ENCODE results near the gene GABRD.

Gene GABRD

GRCh38 chr1:2028870-2029560, 9.9 kb downstream of the GABRD start:
- no peak for DNase-seq (ENCODE audit: low read depth)
- in situ Hi-C loops (cut with HindIII; ENCODE audit: low sequenced_read_pairs) = loop anchor here (5.0 kb wide), 1 partner anchor 37 kb away; no protein-coding TSS in a partner anchor
- H3K4me3 ChIP-seq (ENCODE audit: low read depth, low read length) = no peak overlapping the region
- no peak for TF ChIP-seq CTCF (IDR thresholded peaks at IDR 0.05; ENCODE audit: low read depth, low read length, missing control alignments)

- DNase-seq (ENCODE audit: low read depth) = no peak
- H3K4me3 ChIP-seq (ENCODE audit: low read depth, low read length) = no peak overlapping the region
- in situ Hi-C loops (cut with HindIII; ENCODE audit: low sequenced_read_pairs) = loop anchor here (5.0 kb wide), 1 partner anchor 37 kb away; no protein-coding TSS in a partner anchor
- no peak for TF ChIP-seq CTCF (IDR thresholded peaks at IDR 0.05; ENCODE audit: low read depth, low read length, missing control alignments)
Measured at GRCh38 chr1:2029561-2029960, 10.4 kb downstream of the GABRD start.

- TF ChIP-seq CTCF (IDR thresholded peaks at IDR 0.05; ENCODE audit: low read depth, low read length, missing control alignments) = no peak
- no peak overlapping the region for H3K4me3 ChIP-seq (ENCODE audit: low read depth, low read length)
- no peak for DNase-seq (ENCODE audit: low read depth)
- in situ Hi-C loops (cut with HindIII; ENCODE audit: low sequenced_read_pairs) = no loop called here
Measured at GRCh38 chr1:2030076-2030871, 11.1 kb downstream of the GABRD start.

GRCh38 chr1:2031546-2032540, 12.7 kb downstream of the GABRD start:
- no peak for DNase-seq (ENCODE audit: low read depth)
- in situ Hi-C loops (cut with HindIII; ENCODE audit: low sequenced_read_pairs) = no loop called here

GRCh38 chr1:2032737-2033136, 13.6 kb downstream of the GABRD start:
- TF ChIP-seq CTCF (IDR thresholded peaks at IDR 0.05; ENCODE audit: low read depth, low read length, missing control alignments) = no peak
- in situ Hi-C loops (cut with HindIII; ENCODE audit: low sequenced_read_pairs) = no loop called here
- H3K4me3 ChIP-seq (ENCODE audit: low read depth, low read length) = no peak overlapping the region
- no peak for DNase-seq (ENCODE audit: low read depth)

More at GRCh38 chr1:2031546-2032540, 12.7 kb downstream of the GABRD start:
- H3K4me3 ChIP-seq (ENCODE audit: low read depth, low read length) = no peak overlapping the region
- no peak for TF ChIP-seq CTCF (IDR thresholded peaks at IDR 0.05; ENCODE audit: low read depth, low read length, missing control alignments)

GRCh38 chr1:2033165-2033564, 14.0 kb downstream of the GABRD start:
- DNase-seq (ENCODE audit: low read depth) = no peak
- H3K4me3 ChIP-seq (ENCODE audit: low read depth, low read length) = no peak overlapping the region
- in situ Hi-C loops (cut with HindIII; ENCODE audit: low sequenced_read_pairs) = no loop called here
- TF ChIP-seq CTCF (IDR thresholded peaks at IDR 0.05; ENCODE audit: low read depth, low read length, missing control alignments) = no peak

All from astrocyte of the cerebellum (primary cell).